Mucosa of rectum (tissue), 2 donors: ENCODE measurements around the gene KCNJ16.

Source experiments
- H3K27ac ChIP-seq, 2 donors: one replicate each; pipeline ENCODE4 v1.7.0; 2013; ENCODE audit warnings: inconsistent platforms in 2 of 2, low read depth in 2 of 2, low read length in 2 of 2
- H3K27me3 ChIP-seq, 2 donors: one replicate each; pipeline ENCODE4 v1.7.0; 2013; ENCODE audit warnings: low read length in 2 of 2; ENCODE audit not compliant: control insufficient read depth in 2 of 2, insufficient read depth in 2 of 2
- H3K36me3 ChIP-seq, 2 donors: one replicate each; pipeline ENCODE4 v1.7.0; 2013; ENCODE audit warnings: low read length in 2 of 2; ENCODE audit not compliant: control insufficient read depth in 2 of 2, insufficient read depth in 2 of 2
- H3K4me1 ChIP-seq, 2 donors: one replicate each; pipeline ENCODE4 v1.7.0; 2013; ENCODE audit warnings: low read length in 2 of 2, mild to moderate bottlenecking in 1 of 2; ENCODE audit not compliant: control insufficient read depth in 2 of 2, insufficient read depth in 2 of 2
- H3K4me3 ChIP-seq, 2 donors: one replicate each; pipeline ENCODE4 v1.7.0; 2013; ENCODE audit warnings: low read length in 2 of 2
- H3K9ac ChIP-seq, 2 donors: one replicate each; pipeline ENCODE4 v1.7.0; 2013; ENCODE audit warnings: low read length in 2 of 2, low read depth in 1 of 2, mild to moderate bottlenecking in 1 of 2
- H3K9me3 ChIP-seq, 2 donors: one replicate each; pipeline ENCODE4 v1.7.0; 2013; ENCODE audit warnings: low read length in 2 of 2; ENCODE audit not compliant: control insufficient read depth in 2 of 2
- donor health status: healthy.
- donor health status: Normal muscosa, but diverticular disease.

Gene KCNJ16

DNA sequence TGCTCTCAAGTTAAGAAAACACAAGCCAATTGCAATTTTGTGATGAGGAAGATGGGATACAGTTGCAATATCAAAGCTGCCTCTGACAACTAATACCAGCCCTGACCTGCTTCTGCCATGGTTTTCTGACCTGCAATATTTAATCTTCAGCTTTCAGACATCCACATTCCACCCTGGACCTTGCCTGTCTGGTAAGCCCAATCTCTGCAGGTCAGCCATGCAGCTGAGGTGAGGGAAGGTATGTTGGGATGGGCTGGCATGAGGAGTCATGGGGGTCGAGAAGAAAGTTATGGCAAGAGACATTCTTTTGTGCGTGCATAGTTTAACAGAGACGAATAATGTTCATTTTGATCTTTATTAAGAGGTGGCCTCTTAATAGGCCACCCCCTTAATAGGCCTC, 31.5 kb downstream of the KCNJ16 start:
- Histone ChIP-seq H3K27ac (no peak overlapping the region), H3K27me3 (no peaks in the 10 kb centered on the region), H3K9ac (no peak overlapping the region), H3K9me3 (no peaks in the 10 kb centered on the region), H3K4me1 (no peaks in the 10 kb centered on the region), H3K4me3 (no peak overlapping the region), H3K36me3 (no peaks in the 10 kb centered on the region)

- H3K9ac ChIP-seq, result no peak overlapping the region
- no peaks in the 10 kb centered on the region for H3K27me3 ChIP-seq
- H3K4me1 ChIP-seq, result no peaks in the 10 kb centered on the region
- H3K36me3 ChIP-seq, result no peaks in the 10 kb centered on the region
- no peak overlapping the region for H3K27ac ChIP-seq
- H3K9me3 ChIP-seq, result no peaks in the 10 kb centered on the region
- H3K4me3 ChIP-seq, result no peak overlapping the region
Observed at GRCh38 chr17:70107441-70107840, 32.4 kb downstream of the KCNJ16 start.

DNA sequence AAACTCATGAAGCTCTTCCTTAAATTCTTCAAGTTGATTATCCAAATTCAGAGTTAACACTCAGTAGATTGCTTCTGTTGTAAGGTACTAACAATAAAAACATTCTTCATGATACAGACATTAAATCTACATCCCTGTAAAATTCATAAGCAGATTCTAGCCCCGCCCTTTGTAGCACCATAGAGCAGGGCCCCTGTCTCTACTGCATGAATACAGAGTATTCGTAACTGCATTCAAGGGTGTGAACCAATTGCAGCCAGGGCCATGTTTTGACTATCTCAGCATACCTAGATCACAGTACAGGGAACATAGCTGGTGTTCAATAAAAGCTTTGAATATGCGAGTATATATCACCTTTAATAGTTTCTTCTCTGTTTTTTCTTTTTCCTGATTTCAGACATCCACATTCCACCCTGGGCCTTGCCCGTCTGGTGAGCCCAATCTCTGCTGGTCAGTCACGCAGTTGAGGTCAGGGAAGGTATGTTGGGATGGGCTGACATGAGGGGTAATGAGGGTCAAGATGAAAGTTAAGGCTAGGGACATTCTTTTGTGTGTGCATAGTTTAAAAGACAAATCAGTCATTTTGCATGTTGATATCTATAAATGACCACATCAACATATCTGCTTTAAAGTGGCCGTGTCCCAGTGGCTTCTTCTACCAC, 33.0 kb downstream of the KCNJ16 start:
- H3K4me1 ChIP-seq, result no peaks in the 10 kb centered on the region

DNA sequence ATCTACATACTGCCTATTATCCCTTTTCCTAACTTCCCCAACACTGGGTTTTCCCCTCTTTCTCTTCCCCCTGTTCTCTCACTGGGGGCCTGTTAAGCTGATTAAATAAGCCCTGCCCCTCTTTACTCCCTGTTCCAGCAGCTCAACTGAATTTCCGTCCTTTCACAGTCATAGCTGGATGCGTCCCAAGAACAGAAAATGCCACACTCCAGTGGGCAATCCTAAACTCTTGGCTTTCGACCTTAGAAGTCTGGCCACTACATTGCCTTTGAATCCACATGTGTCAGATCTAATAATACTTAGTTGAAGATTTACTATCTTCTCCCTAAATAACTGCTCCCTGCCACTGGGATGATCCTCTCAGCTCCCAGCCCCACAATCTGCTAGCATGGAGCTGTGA, 34.5 kb downstream of the KCNJ16 start:
- no peaks in the 10 kb centered on the region for H3K4me1 ChIP-seq
- no peak overlapping the region for H3K4me3 ChIP-seq
- H3K9ac ChIP-seq, result no peak overlapping the region
- H3K9me3 ChIP-seq, result no peaks in the 10 kb centered on the region
- no peaks in the 10 kb centered on the region for H3K36me3 ChIP-seq
- no peaks in the 10 kb centered on the region for H3K27me3 ChIP-seq
- H3K27ac ChIP-seq, result no peak overlapping the region

More for the DNA sequence above, 33.0 kb downstream of the KCNJ16 start:
- Histone ChIP-seq H3K27me3 (no peaks in the 10 kb centered on the region), H3K9ac (no peak overlapping the region), H3K36me3 (no peaks in the 10 kb centered on the region), H3K4me3 (no peak overlapping the region), H3K9me3 (no peaks in the 10 kb centered on the region), H3K27ac (no peak overlapping the region)

GRCh38 chr17:70110443-70110880, 35.4 kb downstream of the KCNJ16 start:
- no peaks in the 10 kb centered on the region for H3K27me3 ChIP-seq
- no peaks in the 10 kb centered on the region for H3K4me1 ChIP-seq
- H3K9ac ChIP-seq, result no peak overlapping the region
- no peak overlapping the region for H3K27ac ChIP-seq
- no peaks in the 10 kb centered on the region for H3K9me3 ChIP-seq
- H3K36me3 ChIP-seq, result no peaks in the 10 kb centered on the region
- H3K4me3 ChIP-seq, result no peak overlapping the region

DNA sequence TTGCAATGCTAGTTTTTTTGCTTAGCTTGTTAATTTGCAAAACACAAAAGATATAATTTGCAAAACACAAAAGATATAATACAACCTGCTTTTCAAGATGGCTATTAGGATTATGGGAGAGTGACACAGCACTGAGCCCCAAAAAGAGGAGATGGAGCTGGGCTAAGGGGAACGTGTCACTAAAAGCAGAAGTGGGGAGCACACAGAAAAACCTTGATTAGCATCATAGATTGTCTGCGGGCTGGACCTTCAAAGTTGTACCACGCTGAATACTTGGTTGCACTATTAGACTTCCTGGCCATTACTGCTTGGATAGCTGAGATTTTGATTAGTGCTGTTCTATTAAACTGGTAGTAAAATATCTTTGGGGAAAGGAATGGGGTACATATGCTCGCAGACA, 36.2 kb downstream of the KCNJ16 start:
- H3K9ac ChIP-seq, result no peak overlapping the region
- H3K36me3 ChIP-seq, result no peaks in the 10 kb centered on the region
- no peak overlapping the region for H3K27ac ChIP-seq
- no peaks in the 10 kb centered on the region for H3K27me3 ChIP-seq
- no peaks in the 10 kb centered on the region for H3K4me1 ChIP-seq
- H3K4me3 ChIP-seq, result no peak overlapping the region
- no peaks in the 10 kb centered on the region for H3K9me3 ChIP-seq

DNA sequence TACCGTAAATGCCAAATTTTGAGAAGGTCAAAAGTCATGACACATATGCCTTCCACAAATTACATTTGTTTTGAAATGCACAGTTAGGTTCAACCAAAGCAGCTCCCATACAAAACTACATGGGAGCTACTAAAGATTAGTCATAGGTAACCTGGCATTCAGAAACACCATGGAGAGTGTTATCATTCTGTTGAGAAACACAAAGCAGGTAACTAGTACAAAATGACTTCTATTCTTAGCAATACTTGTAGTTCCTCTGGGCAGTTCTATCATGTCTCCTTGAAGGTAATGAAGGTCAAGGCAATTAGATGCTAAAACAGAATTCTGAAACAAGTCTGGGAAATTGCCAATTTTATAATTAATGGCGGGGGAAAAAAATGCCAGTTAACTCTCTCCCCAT, 39.4 kb downstream of the KCNJ16 start:
- no peaks in the 10 kb centered on the region for H3K4me1 ChIP-seq
- H3K9me3 ChIP-seq, result peaks cover 0 to 2% of the 10 kb centered on the region in 2 donors
- H3K27ac ChIP-seq, result no peak overlapping the region
- no peak overlapping the region for H3K9ac ChIP-seq
- no peaks in the 10 kb centered on the region for H3K36me3 ChIP-seq
- no peak overlapping the region for H3K4me3 ChIP-seq
- no peaks in the 10 kb centered on the region for H3K27me3 ChIP-seq

DNA sequence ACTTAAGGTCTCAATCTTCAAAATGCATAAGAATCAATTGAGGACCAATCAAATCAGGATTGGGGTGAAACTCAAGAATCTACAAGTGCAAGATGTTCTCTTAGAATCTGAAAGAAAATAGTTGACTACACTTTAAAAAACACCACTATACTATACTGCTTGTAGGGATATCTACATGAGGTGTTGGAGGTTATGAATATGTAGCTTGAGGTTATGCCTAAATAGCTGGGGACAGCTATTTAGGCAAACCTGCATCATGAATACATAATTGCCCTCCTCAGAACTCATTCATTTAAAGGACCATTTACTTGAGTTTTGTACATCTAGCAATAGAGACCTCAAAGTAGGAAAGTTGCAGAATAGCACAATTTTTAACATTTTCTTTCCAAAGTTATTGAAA, 40.1 kb downstream of the KCNJ16 start:
- no peak overlapping the region for H3K27ac ChIP-seq
- H3K27me3 ChIP-seq, result no peaks in the 10 kb centered on the region
- H3K4me3 ChIP-seq, result no peak overlapping the region
- H3K36me3 ChIP-seq, result no peaks in the 10 kb centered on the region
- no peaks in the 10 kb centered on the region for H3K4me1 ChIP-seq
- H3K9me3 ChIP-seq, result peaks cover 0 to 2% of the 10 kb centered on the region in 2 donors
- H3K9ac ChIP-seq, result no peak overlapping the region

DNA sequence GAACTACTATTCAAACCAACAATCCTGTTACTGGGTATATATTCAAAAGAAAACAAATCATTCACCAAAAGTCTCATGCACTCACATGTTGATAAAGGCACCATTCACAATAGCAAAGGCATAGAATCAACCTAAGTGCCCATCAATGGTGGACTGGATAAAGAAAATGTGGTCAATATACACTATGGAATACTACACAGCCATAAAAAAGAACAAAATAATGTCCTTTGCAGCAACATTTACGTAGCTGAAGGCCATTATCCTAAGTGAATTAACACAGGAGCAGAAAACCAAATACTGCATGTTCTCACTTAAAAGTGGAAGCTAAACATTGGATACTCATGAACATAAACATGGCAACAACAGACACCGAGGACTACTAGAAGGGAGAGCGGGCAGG, 41.9 kb downstream of the KCNJ16 start:
- H3K4me3 ChIP-seq, result no peak overlapping the region
- H3K4me1 ChIP-seq, result no peaks in the 10 kb centered on the region
- H3K9me3 ChIP-seq, result peaks cover 0 to 2% of the 10 kb centered on the region in 2 donors
- no peak overlapping the region for H3K27ac ChIP-seq
- no peaks in the 10 kb centered on the region for H3K27me3 ChIP-seq
- H3K9ac ChIP-seq, result no peak overlapping the region
- H3K36me3 ChIP-seq, result no peaks in the 10 kb centered on the region

DNA sequence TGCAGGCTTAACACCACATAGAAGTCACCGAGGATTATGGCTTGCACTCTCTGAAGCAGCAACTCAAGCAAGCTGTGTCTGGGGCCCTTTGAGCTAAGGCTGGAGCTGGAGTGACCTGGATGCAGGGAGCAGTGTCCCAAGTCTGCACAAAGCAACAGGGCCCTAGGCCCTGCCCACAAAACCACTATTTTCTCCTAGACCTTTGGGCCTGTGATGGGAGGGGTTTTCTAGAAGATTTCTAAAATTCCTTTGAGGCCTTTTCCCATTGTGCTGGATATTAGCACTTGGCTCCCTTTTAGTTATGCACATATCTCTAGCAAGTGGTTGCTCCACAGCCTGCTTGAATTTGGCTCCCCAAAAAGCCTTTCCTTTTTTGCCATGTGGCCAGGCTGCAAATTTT, 44.5 kb downstream of the KCNJ16 start:
- H3K4me1 ChIP-seq, result peaks cover 0 to 14% of the 10 kb centered on the region in 2 donors
- H3K36me3 ChIP-seq, result no peaks in the 10 kb centered on the region
- no peak overlapping the region for H3K4me3 ChIP-seq
- peaks cover 0 to 2% of the 10 kb centered on the region in 2 donors for H3K9me3 ChIP-seq
- no peak overlapping the region for H3K9ac ChIP-seq
- no peak overlapping the region for H3K27ac ChIP-seq
- no peaks in the 10 kb centered on the region for H3K27me3 ChIP-seq
